HL-60 (cell line): Measurements from ENCODE around the gene ARID3C.

Experiments used
- CTCF ChIP-seq: IDR thresholded peaks from one replicate; pipeline ENCODE4 v1.5.1; 2011; ENCODE audit warnings: low read length, control low read depth, inconsistent platforms; ENCODE audit not compliant: insufficient read depth
- GABPA ChIP-seq: IDR thresholded peaks from 2 replicates; pipeline ENCODE4 v1.6.1; 2012; ENCODE audit warnings: low read depth
- POLR2AphosphoS5 ChIP-seq: IDR thresholded peaks from 2 replicates; pipeline ENCODE4 v1.6.1; 2012; ENCODE audit warnings: low read depth

- TF ChIP-seq POLR2AphosphoS5 (no peak), CTCF (no peak), GABPA (no peak)
Observed at GRCh38 chr9:34585946-34586669, 42.8 kb downstream of the ARID3C start.
